GM19193 (cell line): ENCODE results near the gene CIAO3.
A peak's percentile ranks its signal among the peaks of the same experiment; 100 is the strongest.

Experiments used
- POLR2A ChIP-seq: IDR thresholded peaks from 4 replicates; pipeline ENCODE4 v1.6.1; 2011; ENCODE audit not compliant: insufficient read depth, insufficient read length; ENCODE audit errors: extremely low read depth

The CIAO3 gene

DNA sequence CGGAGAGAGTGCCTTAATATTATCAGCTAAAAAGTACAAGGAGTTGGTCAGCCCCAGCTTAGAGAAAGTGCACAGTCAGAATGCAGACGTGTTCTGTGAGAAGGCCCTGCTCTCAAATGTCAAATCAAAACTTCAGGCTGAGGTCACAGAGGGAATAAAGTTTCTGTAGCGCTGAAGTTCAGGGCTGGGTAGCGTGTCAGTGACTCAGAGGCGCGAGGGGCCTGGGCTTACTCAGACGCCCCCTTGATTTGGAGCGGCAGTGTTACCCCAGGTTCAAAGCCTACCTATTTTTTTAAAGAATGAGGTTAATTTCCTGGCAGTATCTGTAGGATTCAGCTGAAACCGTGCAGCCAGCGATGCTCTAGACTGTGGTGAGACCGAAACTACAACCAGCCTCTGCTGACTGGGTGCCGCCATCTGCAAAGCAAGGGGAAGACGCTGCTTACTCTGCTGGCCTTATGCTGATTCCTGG is 4.8 kb downstream of the CIAO3 start:
- TF ChIP-seq POLR2A, result no peak

- TF ChIP-seq POLR2A, result no peak
These were observed 5.6 kb downstream of the CIAO3 start for GRCh38 chr16:734981-735881.

GRCh38 chr16:734208-734980 is 6.4 kb downstream of the CIAO3 start:
- no peak for TF ChIP-seq POLR2A

GRCh38 chr16:733382-734207 is 7.2 kb downstream of the CIAO3 start:
- TF ChIP-seq POLR2A, result no peak

GRCh38 chr16:732936-733335 is 7.9 kb downstream of the CIAO3 start:
- TF ChIP-seq POLR2A, result no peak

GRCh38 chr16:732332-732731 is 8.5 kb downstream of the CIAO3 start:
- TF ChIP-seq POLR2A, result no peak

GRCh38 chr16:730666-731509 is 9.9 kb downstream of the CIAO3 start:
- no peak for TF ChIP-seq POLR2A

DNA sequence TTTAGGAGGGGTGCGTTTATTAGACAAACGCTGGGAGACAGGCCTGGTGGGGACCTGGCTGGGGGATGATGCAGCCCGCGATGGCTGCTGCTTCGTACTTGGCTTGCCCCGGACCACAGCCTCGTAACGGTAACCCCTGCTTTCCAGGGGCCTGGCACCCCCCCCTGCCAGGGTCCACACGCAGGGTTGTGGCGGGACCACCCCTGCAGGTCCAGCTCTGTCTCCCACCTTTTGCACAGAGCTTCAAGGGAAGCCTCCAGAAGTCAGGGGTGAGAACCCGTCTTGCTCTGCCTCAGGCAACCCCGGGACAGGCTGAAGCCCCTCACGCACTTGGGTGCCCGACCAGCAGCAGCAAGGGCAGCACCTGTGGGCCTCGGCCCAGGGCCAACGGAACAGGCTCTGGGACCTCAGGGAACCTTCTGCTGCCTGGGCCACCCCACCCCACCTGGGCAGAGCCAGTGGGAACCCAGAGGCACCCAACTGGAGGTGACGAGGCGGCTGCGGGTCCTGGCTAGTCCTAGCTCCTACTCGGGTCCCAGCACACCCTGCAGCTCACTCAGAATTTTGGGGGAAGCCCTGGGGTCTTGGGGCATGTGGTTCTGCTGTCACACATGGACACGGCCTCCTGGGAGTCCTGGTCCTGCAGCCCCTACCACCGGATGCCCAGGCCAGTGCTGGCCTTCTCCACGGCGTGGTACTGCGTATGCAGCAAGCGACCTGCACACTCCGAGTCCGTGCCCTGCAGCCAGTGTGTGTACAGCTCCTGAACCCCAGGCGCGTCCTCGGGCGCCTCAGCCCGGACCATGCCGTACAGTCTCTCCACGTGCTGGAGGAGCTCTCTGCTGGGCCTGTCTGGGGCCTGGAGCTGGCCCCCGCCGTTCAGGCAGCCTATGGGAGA is 10.8 kb downstream of the CIAO3 start:
- no peak for TF ChIP-seq POLR2A

DNA sequence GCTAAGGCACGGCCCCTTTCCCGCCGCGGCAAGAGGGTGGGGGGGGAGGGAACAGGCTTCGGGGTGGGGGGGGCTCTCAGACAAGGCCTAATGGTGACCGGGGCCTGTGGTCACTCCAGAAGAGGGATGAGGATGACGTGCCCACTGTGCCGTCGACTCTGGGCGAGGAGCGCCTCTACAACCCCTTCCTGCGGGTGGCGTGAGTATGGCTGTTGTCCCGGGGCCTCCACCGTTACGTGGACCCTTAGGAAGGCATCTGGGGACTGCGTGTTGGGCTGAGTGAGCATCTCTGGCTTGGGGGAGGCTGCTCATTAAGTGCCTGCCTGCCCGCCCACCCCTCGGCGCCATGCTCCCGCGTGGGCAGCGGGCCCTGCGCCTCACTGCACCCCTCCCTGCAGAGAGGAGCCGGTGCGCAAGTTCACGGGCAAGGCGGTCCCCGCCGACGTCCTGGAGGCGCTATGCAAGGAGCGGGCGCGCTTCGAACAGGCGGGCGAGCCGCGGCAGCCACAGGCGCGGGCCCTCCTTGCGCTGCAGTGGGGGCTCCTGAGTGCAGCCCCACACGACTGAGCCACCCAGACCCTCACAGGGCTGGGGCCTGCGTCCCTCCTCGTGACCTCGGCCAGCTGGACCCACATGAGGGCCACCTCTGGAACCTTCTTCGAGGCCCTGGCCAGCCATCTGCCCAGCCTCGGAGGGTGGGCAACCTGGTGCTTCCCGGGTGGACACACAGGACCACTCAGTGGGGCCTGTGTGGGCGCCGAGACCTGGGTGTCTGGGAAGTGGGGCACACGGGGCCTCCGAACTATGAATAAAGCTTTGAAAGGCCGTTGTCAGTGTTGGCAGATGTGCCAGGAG is 11.7 kb downstream of the CIAO3 start:
- TF ChIP-seq POLR2A, result no peak

DNA sequence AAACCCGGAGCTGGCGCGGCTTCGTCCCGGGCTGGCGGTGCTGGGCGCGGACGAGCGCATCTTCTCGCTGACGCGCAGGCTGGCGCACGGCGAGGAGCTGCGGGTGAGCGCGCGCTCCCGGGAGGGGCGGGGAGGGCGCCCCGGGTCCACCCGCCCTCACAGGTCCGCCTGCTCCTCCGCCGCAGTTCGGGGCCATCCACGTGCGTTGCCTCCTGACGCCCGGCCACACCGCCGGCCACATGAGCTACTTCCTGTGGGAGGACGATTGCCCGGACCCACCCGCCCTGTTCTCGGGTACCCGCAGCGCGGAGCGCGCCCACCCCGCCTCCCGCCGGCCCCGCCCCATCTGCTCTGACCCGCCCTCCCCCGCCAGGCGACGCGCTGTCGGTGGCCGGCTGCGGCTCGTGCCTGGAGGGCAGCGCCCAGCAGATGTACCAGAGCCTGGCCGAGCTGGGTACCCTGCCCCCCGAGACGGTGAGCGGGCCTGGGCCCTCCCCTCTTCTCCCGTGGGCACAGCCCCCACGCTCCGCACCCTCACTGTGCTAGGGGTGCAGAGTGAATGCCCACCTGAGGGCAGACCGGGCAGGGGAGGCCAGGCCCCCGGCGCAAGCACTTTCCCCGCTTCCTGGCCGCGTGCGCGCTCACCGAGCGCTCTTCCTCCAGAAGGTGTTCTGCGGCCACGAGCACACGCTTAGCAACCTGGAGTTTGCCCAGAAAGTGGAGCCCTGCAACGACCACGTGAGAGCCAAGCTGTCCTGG is 12.5 kb downstream of the CIAO3 start:
- TF ChIP-seq POLR2A, result no peak

GRCh38 chr16:727291-727977 is 13.4 kb downstream of the CIAO3 start:
- TF ChIP-seq POLR2A, result peak; percentile 24
